Pons (tissue), 1 donor: ENCODE measurements around the gene KRT37.
A peak's percentile ranks its signal among the peaks of the same experiment; 100 is the strongest.

Source experiments
- DNase-seq: peaks from one replicate; pipeline ENCODE4 v3.0.0-alpha.2; 2016; ENCODE audit warnings: low spot score

KRT37 gene

GRCh38 chr17:41424111-41424635, at the start of gene KRT37:
KRT37 (minus strand) TSS chr17:41424585; CDS start chr17:41424523, 62 bp downstream.
- no peak for DNase-seq

- no peak for DNase-seq
Observed at GRCh38 chr17:41468346-41468745, 44.0 kb upstream of the KRT37 start.

DNA sequence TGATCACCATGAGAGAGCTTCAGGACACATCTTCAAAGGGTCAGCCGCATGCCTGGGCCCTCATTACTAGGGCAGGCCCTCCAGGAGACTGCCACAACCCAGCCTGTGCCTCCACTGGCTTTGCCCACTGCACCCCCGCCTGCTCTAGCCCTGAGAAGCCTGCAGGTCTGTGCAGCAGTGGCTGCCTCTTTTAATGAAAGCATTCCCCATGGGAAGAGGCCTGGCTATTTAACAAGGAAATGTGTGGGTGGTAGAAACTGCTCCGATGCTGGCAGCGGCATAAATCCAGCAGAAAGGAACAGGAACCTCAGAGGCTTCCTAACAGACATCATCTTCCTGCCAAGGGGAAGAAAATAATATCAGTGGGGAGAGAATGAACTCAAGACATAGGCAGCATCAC, 43.2 kb upstream of the KRT37 start:
- DNase-seq: no peak

GRCh38 chr17:41466988-41467387, 42.6 kb upstream of the KRT37 start, which contains the start of gene KRT32:
KRT32 (minus strand) TSS chr17:41467386; CDS start chr17:41467325, 61 bp downstream.
- no peak for DNase-seq

DNA sequence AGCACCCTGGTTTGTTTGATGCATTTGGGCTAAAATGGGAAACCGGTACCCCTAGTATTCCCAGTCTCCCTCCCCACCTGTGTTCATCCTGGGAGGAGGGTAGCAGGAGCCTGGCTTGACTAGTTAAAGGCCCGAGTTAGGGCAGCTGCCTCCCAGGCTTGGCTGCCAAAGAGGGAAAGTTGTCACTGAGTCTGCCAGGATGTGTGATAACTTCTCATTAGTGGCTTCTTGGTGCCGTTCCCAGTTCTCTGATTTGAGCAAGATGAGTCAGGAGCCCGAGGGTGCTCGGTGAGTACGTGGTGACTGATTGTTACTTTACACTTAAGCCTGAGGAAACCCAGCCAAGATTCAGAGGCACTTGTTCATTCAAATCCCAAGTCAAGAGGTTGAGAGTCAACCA, 40.3 kb upstream of the KRT37 start:
- peak; percentile 20 for DNase-seq

DNA sequence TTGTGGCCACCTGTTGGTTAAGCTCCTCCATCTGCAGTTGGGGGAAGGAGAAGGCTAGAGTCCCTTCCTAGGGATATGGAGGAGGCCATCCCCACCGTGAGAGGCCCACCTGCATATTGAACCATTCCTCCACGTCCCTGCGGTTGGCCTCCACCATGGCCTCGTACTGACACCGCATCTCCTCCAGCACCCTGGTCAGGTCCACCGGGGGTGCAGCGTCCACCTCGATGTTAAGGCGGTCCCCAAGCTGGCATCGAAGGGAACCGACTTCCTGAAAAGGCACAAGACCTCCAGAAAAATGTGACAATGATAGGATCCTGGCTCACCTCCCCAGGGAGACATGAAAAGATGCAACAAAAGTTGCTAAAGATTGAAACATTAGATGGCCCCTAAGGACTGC, 39.8 kb upstream of the KRT37 start:
- DNase-seq: no peak

DNA sequence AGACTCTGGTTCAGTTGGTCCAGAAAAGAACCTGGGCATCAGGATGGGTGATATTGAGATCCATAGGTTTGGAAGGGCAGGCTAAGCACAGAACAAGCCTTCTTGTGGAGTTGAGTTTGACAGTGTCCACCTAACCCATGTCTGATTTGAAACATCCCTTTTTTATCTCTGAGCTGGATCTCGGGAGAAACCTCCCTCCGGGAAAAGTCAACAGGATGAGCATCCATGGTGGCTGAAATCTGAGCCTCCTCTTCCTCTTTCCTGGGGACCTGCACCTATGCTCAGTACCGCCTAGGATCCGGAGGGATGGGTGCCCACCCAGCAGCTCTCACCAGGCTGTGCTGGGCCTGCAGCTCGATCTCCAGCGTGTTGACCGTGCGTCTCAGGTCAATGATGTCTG, 39.4 kb upstream of the KRT37 start:
- DNase-seq: no peak

DNA sequence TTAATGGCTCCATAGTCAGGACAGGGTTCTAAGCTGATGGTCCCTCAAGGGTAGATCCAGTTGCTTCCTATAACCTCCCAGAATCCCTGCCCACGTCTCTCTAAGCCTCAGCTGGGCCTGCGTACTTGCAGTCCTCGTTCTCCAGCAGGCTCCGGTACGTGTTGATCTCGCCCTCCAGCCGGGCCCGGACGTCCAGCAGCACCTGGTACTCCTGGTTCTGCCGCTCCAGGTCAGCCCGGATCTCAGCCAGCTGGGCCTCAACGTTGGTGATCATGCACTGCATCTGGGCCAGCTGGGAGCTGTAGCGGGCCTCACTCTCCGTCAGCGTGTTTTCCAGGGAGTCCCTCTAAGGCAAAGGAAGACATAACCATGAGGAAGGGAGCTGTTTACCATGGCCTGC, 38.3 kb upstream of the KRT37 start:
- no peak for DNase-seq

GRCh38 chr17:41457676-41458075, 33.3 kb upstream of the KRT37 start:
- DNase-seq: peak; percentile 3

- no peak for DNase-seq
Observed at GRCh38 chr17:41456204-41456603, 31.8 kb upstream of the KRT37 start.

- DNase-seq: no peak
Observed at GRCh38 chr17:41455236-41455635, 30.9 kb upstream of the KRT37 start.

DNA sequence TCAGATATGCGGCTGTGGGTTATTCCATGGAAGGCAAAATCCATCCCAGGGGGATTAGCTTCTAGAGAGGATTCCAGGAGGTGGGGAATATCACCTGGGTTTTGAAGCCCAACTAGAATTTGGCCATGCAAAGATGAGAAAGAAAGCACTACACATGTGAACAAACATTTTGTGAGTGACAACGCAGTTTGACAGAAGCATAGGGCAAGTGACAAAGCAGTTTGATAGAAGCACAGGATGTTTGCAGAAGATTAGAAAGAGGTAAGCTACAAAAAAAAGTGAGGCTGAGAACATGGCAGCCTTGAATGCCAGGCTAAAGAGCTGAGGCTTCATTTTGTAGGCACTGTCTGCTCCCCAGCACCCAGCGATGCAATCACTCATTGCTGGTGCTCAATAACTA, 28.7 kb upstream of the KRT37 start:
- DNase-seq: no peak

- no peak for DNase-seq
Observed at GRCh38 chr17:41452281-41452680, 27.9 kb upstream of the KRT37 start.

GRCh38 chr17:41451154-41451728, 26.9 kb upstream of the KRT37 start:
- no peak for DNase-seq

- DNase-seq: no peak
Observed at GRCh38 chr17:41449008-41449407, 24.6 kb upstream of the KRT37 start.

GRCh38 chr17:41448506-41448905, 24.1 kb upstream of the KRT37 start:
- DNase-seq: no peak

DNA sequence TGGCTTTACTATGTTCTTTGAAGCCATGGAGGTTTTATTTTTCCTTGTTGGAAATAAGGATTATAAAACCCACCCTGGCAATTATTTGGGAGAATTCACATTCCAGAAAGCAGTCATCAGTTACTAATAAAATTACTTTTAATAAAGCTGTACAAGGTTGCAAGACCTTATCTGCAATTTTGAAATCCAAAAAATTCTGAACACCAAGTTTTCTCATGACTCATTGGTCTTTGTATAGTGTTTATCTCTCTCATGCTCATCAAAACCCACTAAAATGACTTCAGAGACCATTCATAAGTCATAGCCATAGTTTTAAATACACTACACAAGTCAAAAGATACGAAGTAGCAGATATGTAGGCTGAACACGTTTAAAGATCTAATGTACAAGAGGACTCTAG, 22.4 kb upstream of the KRT37 start:
- DNase-seq: no peak

DNA sequence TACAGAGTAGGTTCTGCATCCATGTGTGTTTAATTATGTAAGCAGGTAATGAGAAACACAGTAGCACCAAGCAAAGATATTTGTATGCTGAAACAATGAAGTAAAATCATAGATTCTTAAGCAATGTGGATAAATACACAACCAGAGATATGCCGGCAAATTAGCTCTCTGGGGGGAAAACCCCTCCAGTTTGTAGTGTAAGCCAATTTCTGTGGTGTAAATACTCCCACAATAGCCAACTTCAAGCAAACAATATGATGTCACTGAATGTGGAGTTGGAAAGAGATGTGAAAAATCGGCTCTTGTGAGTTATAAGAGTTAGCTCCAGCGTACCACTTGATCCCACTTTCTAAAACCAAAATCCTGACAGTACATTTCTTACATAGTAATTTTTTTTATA, 20.3 kb upstream of the KRT37 start:
- DNase-seq: no peak

GRCh38 chr17:41444186-41444585, 19.8 kb upstream of the KRT37 start:
- no peak for DNase-seq

DNA sequence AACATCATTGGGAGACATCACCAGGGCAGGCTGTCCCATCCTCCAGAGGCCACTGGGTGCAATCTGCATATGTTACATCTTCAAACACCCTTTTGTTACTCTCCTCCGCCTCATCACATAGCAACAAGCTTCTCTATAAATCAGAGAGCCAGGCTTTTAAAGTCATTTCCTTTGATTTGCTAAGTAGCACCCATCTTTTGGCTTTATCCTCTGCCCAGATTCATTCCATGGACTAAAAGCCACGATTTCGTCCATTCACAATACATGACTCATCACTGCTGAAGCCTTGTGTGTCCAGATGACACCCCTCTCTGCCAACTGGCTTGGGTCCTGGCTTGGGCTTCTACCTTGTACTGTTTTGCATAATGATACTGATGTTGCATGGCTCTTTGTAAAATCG, 18.4 kb upstream of the KRT37 start:
- no peak for DNase-seq

GRCh38 chr17:41440531-41441033, 16.2 kb upstream of the KRT37 start, which contains the start of gene KRT38:
KRT38 (minus strand) TSS chr17:41440983; CDS start chr17:41440921, 62 bp downstream.
- no peak for DNase-seq

GRCh38 chr17:41439375-41439774, 15.0 kb upstream of the KRT37 start:
- no peak for DNase-seq

- no peak for DNase-seq
Observed at GRCh38 chr17:41437769-41438168, 13.4 kb upstream of the KRT37 start.

DNA sequence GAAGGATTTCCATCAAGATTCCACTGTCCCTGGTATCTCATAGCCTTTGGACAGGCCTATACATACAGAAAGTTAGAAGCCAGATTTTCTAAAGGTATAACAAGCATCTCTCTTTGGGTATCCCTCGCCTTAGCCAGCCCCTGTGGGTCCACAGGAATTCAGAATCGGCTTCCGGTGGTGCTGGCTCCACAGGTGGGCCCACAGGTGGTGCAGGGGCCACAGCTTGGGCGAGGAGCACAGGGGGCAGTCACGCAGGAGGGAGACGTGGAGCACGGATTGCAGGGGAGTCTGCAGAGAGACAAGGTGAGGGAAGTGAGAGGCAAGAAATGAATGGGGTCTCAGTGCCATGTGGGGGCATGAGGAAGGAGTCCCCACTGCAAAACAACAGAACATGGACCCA, 12.9 kb upstream of the KRT37 start:
- DNase-seq: no peak
